GM06990 (cell line): ENCODE data around the gene ATXN3L.

Experiments
- DNase-seq: peaks from one replicate; pipeline ENCODE4 v3.0.0-alpha.2; 2011; ENCODE audit not compliant: insufficient read length; ENCODE audit errors: extremely low read depth
- H3K27me3 ChIP-seq: replicated peaks from 2 replicates; pipeline ENCODE4 v1.6.0; 2011; ENCODE audit warnings: low read length; ENCODE audit not compliant: control insufficient read depth, insufficient read depth
- H3K36me3 ChIP-seq: 2 replicates; pipeline ENCODE4 v1.5.1; 2011; ENCODE audit warnings: low read length; ENCODE audit not compliant: control insufficient read depth, insufficient read depth
- H3K4me3 ChIP-seq: replicated peaks from 2 replicates; pipeline ENCODE4 v1.5.1; 2011; ENCODE audit warnings: low read depth, mild to moderate bottlenecking, control low read depth, low read length
- TF ChIP-seq, protein P1 (sequence below): IDR thresholded peaks from 2 replicates; pipeline ENCODE4 v1.5.1; 2011; ENCODE audit warnings: low read length, control low read depth, mild to moderate bottlenecking, inconsistent platforms; ENCODE audit not compliant: insufficient read depth, poor library complexity, severe bottlenecking

The ATXN3L gene

DNA sequence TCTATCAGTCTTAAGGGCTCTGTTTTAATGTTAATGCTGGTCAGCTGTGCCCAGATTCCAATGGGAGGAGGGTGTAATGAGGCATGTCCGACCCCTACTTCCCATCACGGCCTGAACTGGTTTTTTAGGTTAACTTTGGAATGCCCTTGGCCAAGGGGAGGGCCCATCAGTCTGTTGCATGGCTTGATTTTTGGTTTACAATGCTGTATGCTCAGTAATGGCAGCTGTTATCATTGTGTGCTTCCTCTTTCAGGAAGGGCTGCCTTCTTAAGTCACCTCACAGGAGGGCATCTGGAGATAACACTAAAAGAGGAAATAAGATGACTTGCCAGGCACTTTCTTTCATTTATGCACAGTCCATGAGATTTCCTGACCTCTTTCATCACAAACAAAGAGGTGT, 36.3 kb downstream of the ATXN3L start:
- Histone ChIP-seq H3K36me3 (no peaks in the 10 kb centered on the region), H3K27me3 (no peaks in the 10 kb centered on the region), H3K4me3 (no peak overlapping the region)
- no peak for DNase-seq
- TF ChIP-seq, protein P1, sequence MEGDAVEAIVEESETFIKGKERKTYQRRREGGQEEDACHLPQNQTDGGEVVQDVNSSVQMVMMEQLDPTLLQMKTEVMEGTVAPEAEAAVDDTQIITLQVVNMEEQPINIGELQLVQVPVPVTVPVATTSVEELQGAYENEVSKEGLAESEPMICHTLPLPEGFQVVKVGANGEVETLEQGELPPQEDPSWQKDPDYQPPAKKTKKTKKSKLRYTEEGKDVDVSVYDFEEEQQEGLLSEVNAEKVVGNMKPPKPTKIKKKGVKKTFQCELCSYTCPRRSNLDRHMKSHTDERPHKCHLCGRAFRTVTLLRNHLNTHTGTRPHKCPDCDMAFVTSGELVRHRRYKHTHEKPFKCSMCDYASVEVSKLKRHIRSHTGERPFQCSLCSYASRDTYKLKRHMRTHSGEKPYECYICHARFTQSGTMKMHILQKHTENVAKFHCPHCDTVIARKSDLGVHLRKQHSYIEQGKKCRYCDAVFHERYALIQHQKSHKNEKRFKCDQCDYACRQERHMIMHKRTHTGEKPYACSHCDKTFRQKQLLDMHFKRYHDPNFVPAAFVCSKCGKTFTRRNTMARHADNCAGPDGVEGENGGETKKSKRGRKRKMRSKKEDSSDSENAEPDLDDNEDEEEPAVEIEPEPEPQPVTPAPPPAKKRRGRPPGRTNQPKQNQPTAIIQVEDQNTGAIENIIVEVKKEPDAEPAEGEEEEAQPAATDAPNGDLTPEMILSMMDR: peak; percentile 1

DNA sequence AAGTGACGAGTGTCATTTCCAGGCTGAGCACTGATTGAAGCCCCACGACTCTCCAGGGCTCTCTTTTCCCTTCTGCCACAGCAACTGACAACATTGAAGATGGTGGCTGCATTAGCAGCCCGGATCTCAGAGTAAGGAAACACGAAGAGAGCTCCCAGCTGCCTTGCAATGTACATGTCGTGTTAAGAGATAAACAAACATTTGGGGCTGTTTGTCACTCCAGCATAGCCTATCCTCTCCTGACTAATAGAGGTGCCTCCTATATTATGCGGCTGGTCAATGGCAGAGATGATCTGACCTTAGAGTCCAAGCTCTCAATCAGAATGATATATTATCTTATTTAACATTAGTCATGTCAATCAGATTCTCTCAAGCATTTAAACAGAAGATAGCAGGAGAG, 38.6 kb downstream of the ATXN3L start:
- H3K36me3 ChIP-seq: no peaks in the 10 kb centered on the region
- no peak overlapping the region for H3K4me3 ChIP-seq
- no peaks in the 10 kb centered on the region for H3K27me3 ChIP-seq
- TF ChIP-seq, protein P1: no peak
- no peak for DNase-seq

DNA sequence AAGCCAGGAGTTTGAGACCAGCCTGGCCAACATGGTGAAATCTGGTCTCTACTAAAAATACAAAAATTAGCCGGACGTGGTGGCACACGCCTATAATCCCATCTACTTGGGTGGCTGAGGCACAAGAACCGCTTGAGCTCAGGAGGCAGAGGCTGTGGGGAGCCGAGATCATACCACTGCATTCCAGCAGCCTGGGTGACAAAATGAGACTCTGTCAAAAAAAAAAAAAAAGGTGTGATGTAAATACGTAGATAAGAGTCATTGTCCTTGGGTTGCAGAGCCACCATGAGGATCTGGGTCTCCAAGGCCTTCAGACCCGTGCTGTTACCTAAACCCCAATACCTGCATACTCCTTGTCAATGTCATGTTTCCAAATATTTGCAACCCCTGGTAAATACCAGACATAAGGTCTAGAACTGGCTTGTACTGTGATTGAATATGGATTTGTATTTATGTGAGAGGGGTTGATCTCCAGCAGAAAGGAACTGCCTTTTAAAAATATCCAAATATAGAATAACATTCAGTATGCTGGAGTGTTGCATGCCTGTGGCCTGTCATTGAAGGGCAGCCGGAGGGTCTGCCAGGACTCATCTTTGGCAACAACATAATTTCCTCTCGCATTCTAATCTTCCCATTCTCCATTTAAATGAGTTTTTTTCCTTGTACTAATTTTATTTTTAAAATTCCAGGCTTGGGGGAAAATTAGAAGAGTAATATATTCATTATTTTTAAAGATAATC, 40.4 kb downstream of the ATXN3L start:
- TF ChIP-seq, protein P1: no peak
- no peak for DNase-seq
- Histone ChIP-seq H3K36me3 (no peaks in the 10 kb centered on the region), H3K27me3 (no peaks in the 10 kb centered on the region), H3K4me3 (no peak overlapping the region)

DNA sequence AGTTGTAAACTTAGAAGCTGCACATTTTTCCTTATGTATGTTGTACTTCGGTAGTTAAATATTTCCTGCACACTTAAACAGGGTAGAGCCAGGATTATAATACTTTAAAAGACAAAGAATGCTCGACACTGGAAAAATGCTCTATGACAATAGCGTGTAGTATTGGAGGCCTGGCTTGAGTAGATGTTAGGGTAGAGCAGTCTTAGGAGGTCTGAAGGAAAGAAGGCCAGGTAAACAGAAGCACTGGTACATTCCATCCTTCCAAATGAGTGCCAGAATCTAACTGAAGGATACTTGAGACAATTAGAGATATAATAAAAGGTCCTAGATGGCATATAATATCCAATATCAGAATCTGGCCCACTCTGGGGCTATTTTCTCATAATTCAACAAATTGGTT, 42.3 kb downstream of the ATXN3L start:
- TF ChIP-seq, protein P1: no peak
- no peak overlapping the region for H3K4me3 ChIP-seq
- no peak for DNase-seq
- H3K27me3 ChIP-seq: no peaks in the 10 kb centered on the region
- H3K36me3 ChIP-seq: no peaks in the 10 kb centered on the region

GRCh38 chrX:13276991-13277390, 42.9 kb downstream of the ATXN3L start:
- TF ChIP-seq, protein P1: no peak
- H3K27me3 ChIP-seq: no peaks in the 10 kb centered on the region
- no peak overlapping the region for H3K4me3 ChIP-seq
- no peak for DNase-seq
- H3K36me3 ChIP-seq: no peaks in the 10 kb centered on the region

GRCh38 chrX:13275031-13275430, 44.8 kb downstream of the ATXN3L start:
- Histone ChIP-seq H3K36me3 (no peaks in the 10 kb centered on the region), H3K27me3 (no peaks in the 10 kb centered on the region), H3K4me3 (no peak overlapping the region)
- DNase-seq: no peak
- TF ChIP-seq, protein P1: no peak
